Esophagus squamous epithelium (tissue), 5 donors: ENCODE results near the gene CA6. TPM values are rescaled to one million over a fixed set of nuclear protein-coding genes. Genes with fewer than 3 reads are reported as not detected.

Source experiments
- DNase-seq: peaks from one replicate; lab custom pipeline; 2025; lab: John Stamatoyannopoulos, UW
- H3K27ac ChIP-seq, 4 donors: fragments of 200-600 bp; sonication (generic); one replicate each; pipeline ENCODE4 v1.5.1; 2016 to 2019; ENCODE audit warnings: mild to moderate bottlenecking in 1 of 4
- H3K27me3 ChIP-seq, 4 donors: fragments of 200-600 bp; sonication (generic); 1 replicate in 3 of 4; 2 replicates in 1 of 4; pipeline versions ENCODE4 v1.5.1 to v1.6.0; 2017 to 2021; ENCODE audit warnings: antibody characterized with exemption in 1 of 4
- H3K36me3 ChIP-seq, 3 donors: fragments of 200-600 bp; sonication (generic); one replicate each; pipeline ENCODE4 v1.5.1; 2016 to 2019
- H3K4me1 ChIP-seq, 3 donors: fragments of 200-600 bp; sonication (generic); one replicate each; pipeline ENCODE4 v1.5.1; 2017 to 2019
- H3K4me3 ChIP-seq, 4 donors: fragments of 200-600 bp; sonication (generic); 1 replicate in 3 of 4; 2 replicates in 1 of 4; pipeline ENCODE4 v1.5.1; 2016 to 2019; ENCODE audit warnings: mild to moderate bottlenecking in 2 of 4, moderate library complexity in 1 of 4
- H3K9me3 ChIP-seq, 3 donors: fragments of 200-600 bp; sonication (generic); one replicate each; pipeline ENCODE4 v1.5.1; 2016 to 2019
- POLR2A ChIP-seq, 4 donors: fragments of 450-650 bp; IDR thresholded peaks; one replicate each; pipeline ENCODE4 v1.6.1; 2017; ENCODE audit warnings: antibody characterized with exemption in 4 of 4, mild to moderate bottlenecking in 4 of 4, moderate library complexity in 3 of 4
- WGBS, 2 donors: methylation state at CpG; one replicate each; pipeline ENCODE4 v1.1.5; 2018; 5-methylcytosine and 5-hydroxymethylcytosine counted together
- intact Hi-C: fragments of 100-400 bp; cut with DNase I; formaldehyde crosslinking; loops from one replicate; pipeline ENCODE4 v1.15.0; 2022
- total RNA-seq, 4 donors: library from RNA; depleted of rRNA; stranded (reverse); fragments of >200 nt; gene quantifications; one replicate each; pipeline ENCODE4 v1.1.0, GENCODE V29; 2016
- TF ChIP-seq, protein P1 (sequence below), 6 experiments: fragments of 450-650 bp in 4 of 6; fragments of 200-600 bp in 2 of 6; sonication (generic) in 2 of 6; IDR thresholded peaks; one replicate each; pipeline ENCODE4 v1.5.1; 2016 to 2019; ENCODE audit warnings: antibody characterized with exemption in 6 of 6, mild to moderate bottlenecking in 4 of 6, moderate library complexity in 4 of 6
- donor health status: DM: yes; HTN: yes; CAD: no.

The CA6 gene
- total RNA-seq, 4 donors from 2014 or later, result not detected

GRCh38 chr1:8981169-8981568 lies 35.5 kb downstream of the CA6 start:
- intact Hi-C loops, result loop anchor here (10.0 kb wide), 1 partner anchor 116 kb away; no protein-coding TSS in a partner anchor

GRCh38 chr1:8984203-8984602 lies 38.5 kb downstream of the CA6 start:
- no peak overlapping the region for H3K27ac ChIP-seq
- no peak overlapping the region for H3K4me3 ChIP-seq
- H3K9me3 ChIP-seq, result no peaks in the 10 kb centered on the region
- DNase-seq, result no peak
- no peaks in the 10 kb centered on the region for H3K27me3 ChIP-seq
- intact Hi-C loops, result loop anchor here (10.0 kb wide), 1 partner anchor 119 kb away; no protein-coding TSS in a partner anchor
- peaks cover 7 to 32% (median 13%) of the 10 kb centered on the region in 3 donors for H3K4me1 ChIP-seq
- H3K36me3 ChIP-seq, result no peaks in the 10 kb centered on the region
- WGBS, 2 donors, result 55 to 83% methylated on average over 2 of the region's 2 CpGs
- TF ChIP-seq POLR2A (IDR thresholded peaks at IDR 0.05), result no peak
- TF ChIP-seq, protein P1, sequence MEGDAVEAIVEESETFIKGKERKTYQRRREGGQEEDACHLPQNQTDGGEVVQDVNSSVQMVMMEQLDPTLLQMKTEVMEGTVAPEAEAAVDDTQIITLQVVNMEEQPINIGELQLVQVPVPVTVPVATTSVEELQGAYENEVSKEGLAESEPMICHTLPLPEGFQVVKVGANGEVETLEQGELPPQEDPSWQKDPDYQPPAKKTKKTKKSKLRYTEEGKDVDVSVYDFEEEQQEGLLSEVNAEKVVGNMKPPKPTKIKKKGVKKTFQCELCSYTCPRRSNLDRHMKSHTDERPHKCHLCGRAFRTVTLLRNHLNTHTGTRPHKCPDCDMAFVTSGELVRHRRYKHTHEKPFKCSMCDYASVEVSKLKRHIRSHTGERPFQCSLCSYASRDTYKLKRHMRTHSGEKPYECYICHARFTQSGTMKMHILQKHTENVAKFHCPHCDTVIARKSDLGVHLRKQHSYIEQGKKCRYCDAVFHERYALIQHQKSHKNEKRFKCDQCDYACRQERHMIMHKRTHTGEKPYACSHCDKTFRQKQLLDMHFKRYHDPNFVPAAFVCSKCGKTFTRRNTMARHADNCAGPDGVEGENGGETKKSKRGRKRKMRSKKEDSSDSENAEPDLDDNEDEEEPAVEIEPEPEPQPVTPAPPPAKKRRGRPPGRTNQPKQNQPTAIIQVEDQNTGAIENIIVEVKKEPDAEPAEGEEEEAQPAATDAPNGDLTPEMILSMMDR (IDR thresholded peaks at IDR 0.05), result no peak

More at GRCh38 chr1:8981169-8981568, 35.5 kb downstream of the CA6 start:
- no peak for DNase-seq
- WGBS, 2 donors, result 57 to 82% methylated on average over 2 of the region's 2 CpGs
- H3K4me3 ChIP-seq, result no peak overlapping the region
- no peak overlapping the region for H3K27ac ChIP-seq
- H3K36me3 ChIP-seq, result no peaks in the 10 kb centered on the region
- TF ChIP-seq, protein P1 (IDR thresholded peaks at IDR 0.05), result no peak
- no peak for TF ChIP-seq POLR2A (IDR thresholded peaks at IDR 0.05)
- H3K27me3 ChIP-seq, result no peaks in the 10 kb centered on the region
- H3K9me3 ChIP-seq, result no peaks in the 10 kb centered on the region
- peaks cover 0 to 11% (median 4%) of the 10 kb centered on the region in 3 donors for H3K4me1 ChIP-seq

DNA sequence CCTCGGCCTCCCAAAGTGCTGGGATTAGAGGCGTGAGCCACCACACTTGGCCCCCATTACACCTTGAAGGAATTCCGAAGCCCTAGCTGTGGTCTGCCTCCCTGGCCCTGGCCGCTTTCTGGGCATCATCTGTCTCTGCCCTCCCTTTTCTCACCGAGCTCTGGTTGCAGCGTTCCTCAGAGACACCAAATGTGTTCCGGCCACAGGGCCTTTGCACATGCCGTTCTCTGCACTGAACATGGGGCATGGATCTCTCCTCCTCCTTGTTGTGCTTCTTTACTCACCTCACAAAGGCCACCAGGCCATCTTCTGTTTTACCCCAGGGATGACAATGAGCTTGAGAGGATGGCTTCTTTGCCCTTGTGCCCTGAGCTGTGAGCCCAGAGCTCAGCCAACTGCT lies 39.3 kb downstream of the CA6 start:
- no peak overlapping the region for H3K27ac ChIP-seq
- H3K27me3 ChIP-seq, result no peaks in the 10 kb centered on the region
- 88 to 94% methylated on average over 3 to 7 of the region's 8 CpGs for WGBS, 2 donors
- DNase-seq, result no peak
- no peaks in the 10 kb centered on the region for H3K36me3 ChIP-seq
- H3K4me1 ChIP-seq, result peaks cover 7 to 32% (median 13%) of the 10 kb centered on the region in 3 donors
- intact Hi-C loops, result loop anchor here (5.0 to 10.0 kb wide), 2 partner anchors 68 to 120 kb away; no protein-coding TSS in a partner anchor
- H3K9me3 ChIP-seq, result no peaks in the 10 kb centered on the region
- TF ChIP-seq, protein P1 (IDR thresholded peaks at IDR 0.05), result no peak
- no peak for TF ChIP-seq POLR2A (IDR thresholded peaks at IDR 0.05)
- H3K4me3 ChIP-seq, result no peak overlapping the region

GRCh38 chr1:8985915-8986813 lies 40.5 kb downstream of the CA6 start:
- H3K27me3 ChIP-seq, result no peaks in the 10 kb centered on the region
- peaks cover 7 to 32% (median 13%) of the 10 kb centered on the region in 3 donors for H3K4me1 ChIP-seq
- H3K27ac ChIP-seq, result peak overlapping the region; percentile 55 to 72 (median 66)
- TF ChIP-seq, protein P1 (IDR thresholded peaks at IDR 0.05), result no peak
- TF ChIP-seq POLR2A (IDR thresholded peaks at IDR 0.05), result no peak
- intact Hi-C loops, result loop anchor here (5.0 to 10.0 kb wide), 2 partner anchors 69 to 121 kb away; no protein-coding TSS in a partner anchor
- H3K4me3 ChIP-seq, result no peak overlapping the region
- no peaks in the 10 kb centered on the region for H3K36me3 ChIP-seq
- DNase-seq, result no peak
- no peaks in the 10 kb centered on the region for H3K9me3 ChIP-seq
- 29 to 46% methylated on average over 8 to 11 of the region's 14 CpGs for WGBS, 2 donors

DNA sequence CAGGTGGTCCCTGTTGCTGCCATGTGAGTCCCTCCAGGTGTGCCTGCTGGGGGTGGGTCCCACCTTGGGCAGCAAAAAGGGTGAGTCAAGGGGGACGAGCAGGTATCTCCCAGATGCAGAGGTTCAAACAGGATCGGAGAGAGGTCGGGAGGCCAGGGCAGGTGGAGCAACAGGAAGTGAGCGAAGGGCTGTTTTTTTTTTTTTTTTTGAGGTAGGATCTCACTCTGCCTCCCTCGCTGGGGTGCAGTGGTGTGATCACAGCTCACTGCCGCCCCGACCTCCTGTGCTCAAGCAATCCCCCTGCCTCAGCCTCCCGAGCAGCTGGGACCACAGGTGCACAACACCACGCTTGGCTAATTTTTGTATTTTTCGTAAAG lies 41.1 kb downstream of the CA6 start:
- peaks cover 7 to 32% (median 13%) of the 10 kb centered on the region in 3 donors for H3K4me1 ChIP-seq
- H3K36me3 ChIP-seq, result no peaks in the 10 kb centered on the region
- intact Hi-C loops, result loop anchor here (5.0 to 10.0 kb wide), 2 partner anchors 70 to 122 kb away; no protein-coding TSS in a partner anchor
- H3K4me3 ChIP-seq, result no peak overlapping the region
- TF ChIP-seq, protein P1 (IDR thresholded peaks at IDR 0.05), result no peak
- no peak for TF ChIP-seq POLR2A (IDR thresholded peaks at IDR 0.05)
- H3K9me3 ChIP-seq, result no peaks in the 10 kb centered on the region
- DNase-seq, result no peak
- no peaks in the 10 kb centered on the region for H3K27me3 ChIP-seq
- WGBS, 2 donors, result 78 to 91% methylated on average over 4 to 9 of the region's 10 CpGs
- H3K27ac ChIP-seq, result peak overlapping the region; percentile 55 to 72 (median 66)
